ENCODE results near the gene CNST.
"Not testable (repeated sequence)": the region's sequence is repeated elsewhere in the genome, so short reads cannot be mapped to it uniquely, and the experiment has no call there.

DNA sequence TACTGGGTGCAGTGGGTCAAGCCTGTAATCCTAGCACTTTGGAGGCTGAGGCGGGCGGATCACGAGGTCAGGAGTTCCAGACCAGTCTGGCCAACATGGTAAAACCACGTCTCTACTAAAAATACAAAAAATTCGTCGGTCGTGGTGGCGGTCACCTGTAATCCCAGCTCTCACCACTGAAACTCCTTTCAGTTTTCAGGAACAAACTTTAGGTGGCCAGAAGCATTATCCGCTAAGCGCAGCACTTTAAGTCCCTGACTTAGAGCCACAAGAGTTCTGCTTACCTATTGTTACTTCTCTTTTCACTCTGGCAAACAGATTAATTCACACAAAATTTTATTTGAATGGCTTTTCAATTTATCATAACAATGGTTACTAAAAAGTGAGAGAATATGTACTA is 5.4 kb upstream of the CNST start:
- not testable (repeated sequence) for TF ChIP-seq CTCF, POLR2A (IDR thresholded peaks at IDR 0.05)

Measured in lower leg skin (tissue), 3 donors.